IPS-15b (cell line): ENCODE measurements around the gene SMIM36.
"Not testable (repeated sequence)": the region's sequence is repeated elsewhere in the genome, so short reads cannot be mapped to it uniquely, and the experiment has no call there.

Experiments used
- H3K27me3 ChIP-seq: one replicate; pipeline ENCODE4 v1.6.1; 2013; ENCODE audit warnings: low read length; ENCODE audit not compliant: control insufficient read depth, insufficient read depth
- H3K36me3 ChIP-seq: one replicate; pipeline ENCODE4 v1.6.1; 2013; ENCODE audit warnings: low read length; ENCODE audit not compliant: control insufficient read depth, insufficient read depth
- H3K4me1 ChIP-seq: one replicate; pipeline ENCODE4 v1.6.1; 2013; ENCODE audit warnings: mild to moderate bottlenecking, low read length; ENCODE audit not compliant: control insufficient read depth, insufficient read depth
- H3K4me3 ChIP-seq: one replicate; pipeline ENCODE4 v1.5.1; 2013; ENCODE audit warnings: low read depth, low read length
- H3K9ac ChIP-seq: one replicate; pipeline ENCODE4 v1.6.1; 2013; ENCODE audit warnings: low read depth, mild to moderate bottlenecking, low read length
- H3K9me3 ChIP-seq: one replicate; pipeline ENCODE4 v1.6.1; 2013; ENCODE audit warnings: mild to moderate bottlenecking, low read length; ENCODE audit not compliant: control insufficient read depth, insufficient read depth

Gene SMIM36

GRCh38 chr17:55426851-55427586 is 84.2 kb downstream of the SMIM36 start:
- no peaks in the 10 kb centered on the region for H3K4me1 ChIP-seq
- H3K27me3 ChIP-seq = no peaks in the 10 kb centered on the region
- no peaks in the 10 kb centered on the region for H3K9me3 ChIP-seq
- no peak overlapping the region for H3K9ac ChIP-seq
- no peak overlapping the region for H3K4me3 ChIP-seq
- no peaks in the 10 kb centered on the region for H3K36me3 ChIP-seq

DNA sequence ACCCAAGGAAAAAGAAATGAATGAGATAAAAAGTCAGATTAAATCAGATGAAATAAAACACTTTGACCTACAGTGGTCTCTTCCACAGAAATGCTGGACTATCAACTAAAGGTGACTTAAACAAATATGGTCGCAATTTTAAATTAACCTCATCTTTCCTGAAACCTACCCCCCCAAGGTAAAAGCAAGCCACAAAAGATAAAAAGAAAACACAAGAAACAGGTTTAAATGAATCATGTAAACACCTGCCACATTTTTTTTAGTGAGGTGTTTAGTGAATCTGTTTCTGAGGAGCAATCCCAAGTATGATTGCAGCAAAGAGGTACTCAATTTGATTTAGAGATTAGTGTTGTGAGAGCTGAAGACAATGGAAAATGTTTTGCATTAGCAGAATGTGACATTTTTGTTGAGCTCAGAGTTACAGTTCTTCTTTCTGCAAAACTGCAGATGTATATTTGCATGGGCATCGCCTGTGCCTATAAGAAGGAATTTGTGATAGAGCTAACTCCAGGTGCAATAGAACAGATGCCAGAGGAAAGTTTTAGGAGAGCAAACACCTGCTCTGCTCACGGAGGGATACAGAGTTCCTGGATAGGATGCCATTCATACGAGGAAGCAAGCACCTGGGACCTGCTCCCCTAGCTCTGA is 86.2 kb downstream of the SMIM36 start:
- Histone ChIP-seq H3K9ac (no peak overlapping the region), H3K4me1 (peaks cover 2% of the 10 kb centered on the region), H3K36me3 (no peaks in the 10 kb centered on the region), H3K9me3 (no peaks in the 10 kb centered on the region), H3K27me3 (no peaks in the 10 kb centered on the region), H3K4me3 (no peak overlapping the region)

DNA sequence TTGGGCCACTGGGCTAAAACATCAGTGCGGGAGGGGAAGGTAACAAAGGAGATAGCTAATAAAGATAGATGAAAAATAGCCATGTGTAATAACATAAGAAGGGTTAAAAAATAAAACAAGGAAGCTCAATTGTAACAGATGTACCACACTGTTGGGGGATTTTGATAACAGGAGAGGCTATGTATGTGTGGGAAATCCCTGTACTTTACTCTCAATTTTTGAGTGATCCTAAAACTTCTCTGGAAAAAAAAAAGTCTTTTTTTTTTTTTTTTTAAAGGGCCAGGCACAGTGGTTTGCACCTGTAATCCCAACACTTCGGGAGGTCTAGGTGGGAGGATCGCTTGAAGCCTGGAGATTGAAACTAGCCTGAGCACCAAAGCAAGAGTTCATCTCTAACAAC is 87.7 kb downstream of the SMIM36 start:
- Histone ChIP-seq H3K36me3 (peaks cover 2% of the 10 kb centered on the region), H3K27me3 (no peaks in the 10 kb centered on the region), H3K9me3 (no peaks in the 10 kb centered on the region), H3K4me1 (peaks cover 6% of the 10 kb centered on the region), H3K9ac (no peak overlapping the region), H3K4me3 (no peak overlapping the region)

GRCh38 chr17:55422828-55423164 is 88.5 kb downstream of the SMIM36 start:
- not testable (repeated sequence) for H3K27me3 ChIP-seq, H3K36me3 ChIP-seq, H3K4me3 ChIP-seq, H3K4me1 ChIP-seq, H3K9ac ChIP-seq, H3K9me3 ChIP-seq

- Histone ChIP-seq H3K9ac (peak within 1 kb of the TSS; percentile 83), H3K27me3 (no peaks in the 10 kb centered on the region), H3K9me3 (no peaks in the 10 kb centered on the region), H3K4me3 (peak within 1 kb of the TSS; percentile 98), H3K36me3 (peaks cover 2% of the 10 kb centered on the region), H3K4me1 (peaks cover 8% of the 10 kb centered on the region)
These were observed 89.9 kb downstream of the SMIM36 start, which contains the start of gene MMD for GRCh38 chr17:55421179-55421934. Gene MMD (minus strand): TSS chr17:55421835. CDS start chr17:55421695, 140 bp downstream.

GRCh38 chr17:55420776-55421178 is 90.5 kb downstream of the SMIM36 start:
- Histone ChIP-seq H3K4me3 (peak overlapping the region; percentile 98), H3K9ac (peak overlapping the region; percentile 83), H3K36me3 (peaks cover 2% of the 10 kb centered on the region), H3K27me3 (no peaks in the 10 kb centered on the region), H3K9me3 (no peaks in the 10 kb centered on the region), H3K4me1 (peaks cover 8% of the 10 kb centered on the region)

DNA sequence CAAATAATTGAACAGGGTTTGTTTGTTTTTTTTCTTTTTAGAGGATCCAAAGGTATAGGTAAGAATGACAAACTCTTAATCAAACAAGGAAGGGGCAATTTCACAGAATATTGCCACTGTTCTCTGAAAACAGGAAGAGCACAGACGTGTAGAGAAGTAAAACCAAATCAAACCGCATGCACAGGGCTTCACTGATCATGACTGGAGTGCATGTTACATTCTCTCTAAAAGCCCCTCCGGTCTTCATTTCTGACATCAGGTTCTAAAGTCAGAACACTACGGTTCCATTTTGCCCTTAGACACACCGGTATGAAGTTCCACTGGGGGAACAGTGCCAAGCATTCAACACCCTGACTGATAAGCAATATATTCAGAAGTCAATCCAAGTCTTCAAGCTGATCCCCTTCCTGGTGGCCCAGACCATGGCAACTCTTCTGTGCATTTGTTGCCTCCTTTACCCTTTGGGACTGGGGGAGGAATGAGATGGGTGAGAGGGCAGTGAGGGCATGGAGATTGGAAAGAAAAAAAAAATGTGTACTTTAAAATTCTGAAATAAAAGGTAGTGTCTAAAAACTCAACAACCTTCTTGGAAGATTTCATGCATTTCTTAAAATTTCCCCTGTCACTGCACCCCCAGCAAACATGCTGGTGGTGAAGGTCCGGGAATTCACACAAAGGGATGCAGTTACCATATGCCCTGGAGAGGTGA is 91.0 kb downstream of the SMIM36 start:
- Histone ChIP-seq H3K27me3 (no peaks in the 10 kb centered on the region), H3K36me3 (peaks cover 2% of the 10 kb centered on the region), H3K9ac (peak overlapping the region; percentile 83), H3K9me3 (no peaks in the 10 kb centered on the region), H3K4me3 (peak overlapping the region; percentile 98), H3K4me1 (peaks cover 8% of the 10 kb centered on the region)

GRCh38 chr17:55418369-55419268 is 92.6 kb downstream of the SMIM36 start:
- H3K36me3 ChIP-seq = peaks cover 2% of the 10 kb centered on the region
- no peaks in the 10 kb centered on the region for H3K27me3 ChIP-seq
- peaks cover 8% of the 10 kb centered on the region for H3K4me1 ChIP-seq
- H3K9me3 ChIP-seq = no peaks in the 10 kb centered on the region
- no peak overlapping the region for H3K4me3 ChIP-seq
- H3K9ac ChIP-seq = no peak overlapping the region

DNA sequence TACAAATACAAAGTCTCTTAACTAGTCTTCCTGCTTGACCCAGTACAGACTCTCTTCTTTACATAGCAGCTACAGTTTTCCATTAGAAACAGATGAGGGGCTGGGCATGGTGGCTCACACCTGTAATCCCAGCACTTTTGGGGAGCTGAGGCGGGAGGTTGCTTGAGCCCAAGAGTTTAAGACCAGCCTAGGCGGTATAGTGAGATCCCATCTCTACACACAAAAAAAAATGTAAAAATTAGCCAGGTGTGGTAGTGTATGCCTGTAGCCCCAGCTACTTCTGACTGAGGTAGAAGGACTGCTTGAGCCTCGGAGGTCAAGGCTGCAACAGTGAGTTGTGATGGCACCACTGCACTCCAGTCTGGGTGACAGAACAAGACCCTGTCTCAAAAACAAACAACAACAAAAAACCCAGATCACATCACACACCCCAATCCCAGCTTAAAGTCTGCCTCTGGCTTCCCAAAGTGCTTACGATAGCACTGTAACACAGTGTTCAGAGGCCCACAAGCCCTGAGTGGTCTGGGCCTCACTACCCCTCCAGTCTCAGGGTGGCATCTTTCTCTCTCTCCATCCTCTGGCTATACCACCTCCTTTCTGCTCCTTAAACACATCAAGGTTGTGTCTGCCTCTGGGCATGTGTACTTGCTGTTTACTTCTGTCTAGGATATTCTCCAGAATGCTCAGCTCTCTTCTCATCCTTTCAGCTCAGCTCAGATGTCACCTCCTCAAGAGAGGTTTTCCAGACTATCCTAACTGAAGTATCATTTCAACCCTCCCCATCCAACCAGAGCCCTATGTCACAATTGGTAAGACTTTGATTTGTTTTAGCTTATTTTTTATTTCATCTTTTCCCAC is 93.6 kb downstream of the SMIM36 start:
- peaks cover 8% of the 10 kb centered on the region for H3K4me1 ChIP-seq
- H3K36me3 ChIP-seq = peaks cover 2% of the 10 kb centered on the region
- no peaks in the 10 kb centered on the region for H3K27me3 ChIP-seq
- H3K9ac ChIP-seq = no peak overlapping the region
- no peaks in the 10 kb centered on the region for H3K9me3 ChIP-seq
- no peak overlapping the region for H3K4me3 ChIP-seq

DNA sequence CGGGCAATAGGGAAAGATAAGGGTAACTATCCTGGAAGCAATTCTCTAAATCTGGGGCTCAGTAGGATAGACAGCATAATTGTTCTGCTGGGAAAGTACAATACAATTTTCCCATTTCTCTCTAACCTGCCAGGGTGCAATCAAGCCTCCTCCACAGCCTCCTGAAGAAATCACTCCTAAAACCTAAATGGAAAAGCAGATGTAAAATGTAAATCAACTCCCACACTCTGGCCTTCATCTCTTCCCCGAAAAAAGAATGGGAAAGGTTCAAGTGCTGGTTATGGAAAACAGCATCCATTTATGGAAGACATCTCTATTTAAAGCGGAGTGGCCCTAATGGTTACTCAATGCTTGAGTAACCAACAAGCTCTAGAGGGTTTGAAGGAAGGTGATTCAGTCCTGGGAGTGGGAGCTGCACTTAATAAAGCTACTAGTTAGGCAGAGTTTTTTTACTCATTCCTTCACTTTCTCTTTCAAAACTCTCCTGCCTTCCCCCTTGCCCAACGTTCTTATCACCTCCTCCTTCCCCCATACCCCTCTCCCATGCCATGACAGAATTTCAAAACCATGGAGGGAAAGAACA is 94.7 kb downstream of the SMIM36 start:
- H3K9ac ChIP-seq = no peak overlapping the region

More for the DNA sequence above, 94.7 kb downstream of the SMIM36 start:
- Histone ChIP-seq H3K4me3 (no peak overlapping the region), H3K36me3 (peaks cover 2% of the 10 kb centered on the region), H3K27me3 (no peaks in the 10 kb centered on the region), H3K4me1 (peaks cover 8% of the 10 kb centered on the region), H3K9me3 (no peaks in the 10 kb centered on the region)
